Activated CD4-positive, alpha-beta T cell treated with anti-CD3 and anti-CD28 coated beads, Interleukin-2, amount 50 U/mL, for 1 hour (primary cell): ENCODE data around the gene HAL.

Source experiments
- DNase-seq: peaks from one replicate; pipeline ENCODE4 v3.0.0-alpha.2; 2020

HAL gene

GRCh38 chr12:95996034-95996658 is at the start of gene HAL:
HAL (minus strand) TSS chr12:95996344; CDS start chr12:95995910, 434 bp downstream.
- no peak for DNase-seq

GRCh38 chr12:96045566-96045965 is 49.4 kb upstream of the HAL start:
- no peak for DNase-seq

GRCh38 chr12:96044943-96045290 is 48.8 kb upstream of the HAL start:
- no peak for DNase-seq

- DNase-seq = no peak
Measured at GRCh38 chr12:96044017-96044942, 48.1 kb upstream of the HAL start.

- no peak for DNase-seq
Measured at GRCh38 chr12:96041181-96041580, 45.0 kb upstream of the HAL start.

GRCh38 chr12:96040305-96041133 is 44.4 kb upstream of the HAL start:
- DNase-seq = no peak

- no peak for DNase-seq
Measured at GRCh38 chr12:96039516-96039915, 43.4 kb upstream of the HAL start.

GRCh38 chr12:96036765-96037455 is 40.8 kb upstream of the HAL start:
- DNase-seq = no peak

GRCh38 chr12:96035283-96036236 is 39.4 kb upstream of the HAL start, which contains the start of gene LTA4H:
LTA4H (minus strand) TSS chr12:96035587; CDS start chr12:96035519, 68 bp downstream.
- DNase-seq = peak; percentile 96

- peak; percentile 5 for DNase-seq
Measured at GRCh38 chr12:96034621-96035282, 38.6 kb upstream of the HAL start.

GRCh38 chr12:96033549-96034389 is 37.6 kb upstream of the HAL start:
- no peak for DNase-seq

- no peak for DNase-seq
Measured at GRCh38 chr12:96029826-96030225, 33.7 kb upstream of the HAL start.

- DNase-seq = no peak
Measured at GRCh38 chr12:96028538-96028937, 32.4 kb upstream of the HAL start.

GRCh38 chr12:96026331-96026730 is 30.2 kb upstream of the HAL start:
- DNase-seq = no peak

GRCh38 chr12:96025518-96025917 is 29.4 kb upstream of the HAL start:
- DNase-seq = no peak

- no peak for DNase-seq
Measured at GRCh38 chr12:96020314-96021003, 24.3 kb upstream of the HAL start.

- DNase-seq = no peak
Measured at GRCh38 chr12:96015672-96016071, 19.5 kb upstream of the HAL start.

GRCh38 chr12:96014943-96015599 is 18.9 kb upstream of the HAL start:
- no peak for DNase-seq

GRCh38 chr12:96007729-96008128 is 11.6 kb upstream of the HAL start:
- no peak for DNase-seq
